D341Med (cell line): ENCODE measurements around the gene PPP1R1C.

ENCODE experiments used
- DNase-seq: peaks from one replicate; pipeline ENCODE4 v3.0.0; 2012; ENCODE audit warnings: low spot score

PPP1R1C gene

DNA sequence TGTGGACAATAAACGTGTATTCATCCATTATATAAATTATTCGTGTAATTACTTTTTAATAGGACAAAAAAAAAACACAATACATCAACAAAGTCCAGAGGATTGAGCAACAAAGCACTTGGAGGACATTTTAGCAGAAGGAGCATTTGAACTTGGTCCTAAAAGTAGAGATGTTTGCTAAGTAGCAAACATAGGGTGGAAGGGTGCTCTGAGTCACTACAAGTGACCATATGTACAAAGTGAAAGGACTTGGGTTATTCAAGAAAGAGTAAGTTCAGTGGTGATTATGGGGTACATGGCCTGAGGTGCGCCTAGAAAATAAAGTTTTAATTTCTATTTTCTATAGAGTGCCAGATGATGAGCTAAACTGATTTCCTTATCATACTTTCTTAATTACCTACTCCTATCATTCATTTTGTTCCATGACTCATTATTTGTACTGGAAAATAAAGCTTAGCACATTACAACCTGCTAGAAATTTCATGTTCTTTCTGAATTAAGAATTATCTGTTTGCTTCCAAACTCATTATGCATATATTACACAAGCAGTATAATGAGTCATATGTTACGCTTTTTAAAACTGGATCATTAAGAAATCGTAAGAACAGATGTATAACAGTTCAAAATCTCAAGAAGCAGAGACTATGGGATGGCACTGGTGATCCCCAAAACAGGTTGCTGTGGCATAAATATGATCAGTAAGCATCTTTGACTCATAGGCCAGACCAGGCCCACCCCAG, 13.1 kb upstream of the PPP1R1C start:
- no peak for DNase-seq

- no peak for DNase-seq
These were observed 12.4 kb upstream of the PPP1R1C start for GRCh38 chr2:181973171-181973783.

- DNase-seq: no peak
These were observed 7.8 kb upstream of the PPP1R1C start for GRCh38 chr2:181977661-181978350.

DNA sequence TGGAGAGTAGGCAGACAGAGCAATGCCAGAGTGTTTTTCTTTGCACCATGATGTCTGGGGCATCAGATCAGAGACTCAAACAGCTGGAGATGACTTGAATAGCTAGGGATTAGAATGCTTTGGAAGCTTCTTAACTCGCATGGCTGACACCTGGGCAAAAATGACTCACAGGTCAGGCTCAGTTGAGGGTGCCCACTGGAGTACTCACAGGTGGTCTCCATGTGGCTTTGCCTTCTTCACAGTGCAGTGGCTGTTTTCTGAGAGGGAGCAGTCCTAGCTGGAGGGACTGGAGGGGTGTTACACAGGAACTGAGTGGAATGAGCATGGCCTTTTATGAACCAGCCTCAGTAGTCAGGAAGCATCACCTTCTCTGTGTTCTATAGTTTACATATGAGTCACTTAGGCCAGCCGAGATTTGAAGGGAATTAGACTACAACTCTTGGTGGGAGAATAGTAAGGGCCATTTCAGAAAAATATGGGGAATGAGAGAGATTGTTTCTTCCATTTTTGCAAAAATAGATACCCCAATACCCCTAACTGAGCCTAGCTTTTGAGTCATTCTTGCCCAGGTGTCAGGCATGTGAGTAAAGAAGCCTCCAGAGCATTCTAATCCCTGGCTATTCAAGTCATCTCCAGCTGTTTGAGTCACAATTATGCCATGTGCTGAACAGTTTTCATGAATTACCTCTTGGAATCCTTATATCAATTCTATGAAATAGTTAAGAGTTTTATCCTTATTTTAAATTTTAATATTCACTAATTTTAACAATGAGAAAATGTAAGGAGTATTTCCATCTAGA, 7.1 kb upstream of the PPP1R1C start:
- no peak for DNase-seq

DNA sequence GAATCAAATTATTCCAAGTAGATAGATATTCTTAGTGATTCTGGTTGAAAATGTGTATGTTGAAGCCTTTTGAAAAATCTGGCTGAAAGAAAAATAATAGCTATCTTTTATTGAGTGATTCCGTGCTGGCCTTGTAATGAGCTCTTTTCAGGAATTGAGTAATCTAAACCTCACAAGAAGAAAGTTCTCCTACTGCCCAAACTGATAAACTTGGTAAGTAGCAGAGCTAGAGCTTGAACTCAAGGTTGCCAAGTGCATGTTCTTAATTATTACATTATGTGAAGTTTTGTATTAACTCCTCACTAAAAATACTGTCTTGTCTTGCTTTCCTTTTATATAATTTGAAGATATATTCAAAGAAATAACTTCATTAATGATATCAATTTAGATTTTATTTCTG, 1.6 kb upstream of the PPP1R1C start:
- DNase-seq: no peak

- no peak for DNase-seq
These were observed 630 bp upstream of the PPP1R1C start for GRCh38 chr2:181984814-181985631.

DNA sequence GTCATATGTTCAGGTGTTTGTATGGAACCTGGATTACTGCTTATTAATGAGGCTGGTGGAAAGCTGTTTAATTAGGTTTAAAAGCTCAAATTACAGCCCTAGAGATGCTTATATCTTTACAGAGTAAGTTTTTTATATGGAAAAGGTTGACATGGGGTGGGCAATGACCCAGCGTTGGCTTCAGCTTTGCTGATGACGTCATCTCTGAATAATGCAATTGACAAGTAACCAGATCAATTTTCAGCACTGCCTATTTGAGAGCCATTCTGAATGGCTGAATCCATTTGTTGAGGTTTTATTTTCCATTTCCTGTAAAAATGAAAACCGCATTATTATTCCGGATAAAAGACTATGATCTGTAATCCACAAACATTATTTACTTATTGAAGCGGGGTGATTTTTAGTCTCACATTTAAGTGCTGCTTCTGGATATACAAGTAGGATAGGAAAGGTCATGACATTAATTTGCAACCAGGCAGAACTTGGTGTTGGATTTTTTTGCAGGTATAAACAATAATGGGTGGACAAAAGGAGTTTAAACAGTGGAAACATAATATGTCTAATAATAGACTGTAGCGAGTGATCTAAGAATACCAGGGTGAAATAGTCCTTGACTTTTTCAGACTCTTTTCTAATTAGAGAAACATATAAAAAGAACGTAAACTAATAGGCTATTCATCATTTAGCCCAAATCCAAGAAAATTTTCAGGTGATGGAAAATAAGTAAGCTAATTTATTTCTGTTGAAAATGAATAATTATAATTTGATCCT, 2.7 kb downstream of the PPP1R1C start:
- no peak for DNase-seq

DNA sequence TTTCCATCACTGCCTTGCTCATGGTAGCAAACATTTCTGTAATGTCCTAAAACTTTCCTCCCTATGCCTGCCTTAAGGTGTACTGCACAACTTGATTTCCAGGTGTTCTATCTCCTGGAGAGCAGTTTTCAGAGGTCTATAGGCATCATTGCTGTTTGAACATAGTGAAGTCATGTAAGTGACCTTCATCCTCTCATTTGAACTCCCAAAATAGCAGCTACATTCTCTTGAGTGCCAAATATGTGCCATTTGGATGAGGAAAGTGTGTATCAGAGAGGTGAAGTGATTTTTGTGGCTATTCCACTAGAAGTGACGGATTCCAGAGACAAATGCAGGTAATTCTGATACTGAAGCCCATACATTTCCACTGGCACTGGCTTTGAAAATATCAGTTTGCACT, 3.4 kb downstream of the PPP1R1C start:
- DNase-seq: no peak

GRCh38 chr2:181991171-181991885, 5.7 kb downstream of the PPP1R1C start:
- no peak for DNase-seq

GRCh38 chr2:181992776-181993175, 7.1 kb downstream of the PPP1R1C start:
- no peak for DNase-seq

- no peak for DNase-seq
These were observed 9.6 kb downstream of the PPP1R1C start for GRCh38 chr2:181995289-181995688.

DNA sequence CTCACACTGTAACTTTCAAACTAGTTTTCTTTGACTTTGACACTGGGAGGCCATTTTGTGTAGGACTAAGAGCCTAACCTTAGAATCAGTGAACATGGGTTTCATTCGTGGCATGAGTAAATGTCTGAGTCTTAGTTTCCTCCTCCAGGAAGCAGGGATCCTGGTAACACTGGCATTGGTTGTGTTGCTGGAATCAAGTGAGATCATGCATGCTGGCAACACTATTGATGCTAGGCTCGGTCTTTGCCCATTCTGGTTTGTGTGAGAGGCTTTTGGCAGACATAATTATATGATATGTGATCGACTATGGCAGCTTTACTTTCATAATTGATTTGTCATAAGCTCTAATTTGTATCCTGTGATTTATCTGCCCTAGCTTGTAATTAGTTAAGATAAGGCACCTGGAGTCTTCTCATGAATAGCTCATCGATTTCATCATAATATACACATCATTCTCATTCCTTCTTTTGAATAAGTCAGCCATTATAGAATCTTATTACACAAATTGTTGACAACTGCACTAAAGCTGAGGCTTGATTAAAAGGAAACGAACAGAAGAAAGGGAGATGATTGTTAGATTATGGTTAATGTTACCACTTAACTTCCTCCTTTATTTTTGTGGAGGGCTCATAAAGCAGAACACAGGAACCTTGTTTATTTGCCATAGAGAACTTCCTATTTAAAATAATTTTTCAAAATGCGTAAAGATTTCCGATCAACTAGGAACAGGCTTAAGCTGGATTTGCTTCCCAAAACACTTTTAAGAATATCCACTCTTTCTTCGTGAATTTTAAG, 12.6 kb downstream of the PPP1R1C start:
- no peak for DNase-seq

DNA sequence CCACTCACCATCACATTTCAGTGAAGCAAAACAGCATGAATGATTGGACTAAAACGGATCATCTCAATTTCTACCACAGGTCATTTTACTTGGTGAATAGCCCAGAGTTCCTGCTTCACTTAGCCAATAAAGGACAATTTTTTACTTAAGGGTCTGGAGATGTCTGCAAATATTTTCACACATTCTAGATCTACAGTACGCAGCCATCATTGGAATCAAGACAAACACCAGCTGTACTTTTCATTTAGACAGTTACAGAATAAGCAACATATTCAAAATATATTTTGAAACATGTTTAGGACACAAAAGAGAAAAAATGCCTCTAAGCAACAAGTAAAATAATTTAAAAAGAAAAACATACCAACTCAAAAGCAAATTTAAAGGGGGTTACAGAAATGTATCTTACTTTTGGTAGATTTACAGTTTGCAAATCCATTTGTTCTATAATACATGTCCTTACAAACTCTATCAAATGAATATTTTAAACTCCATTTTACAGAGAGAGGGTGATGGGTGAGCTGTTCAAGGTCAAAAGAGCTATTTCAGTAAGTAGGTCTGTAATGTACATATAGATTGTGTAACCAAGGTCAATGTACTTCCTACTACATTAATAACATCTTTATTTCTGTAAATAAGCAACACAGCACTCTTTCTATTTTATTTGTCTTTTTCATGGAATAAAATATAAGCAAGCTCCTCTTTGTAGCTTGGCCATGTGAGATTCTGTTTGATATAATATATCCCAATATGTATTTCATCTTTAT, 13.4 kb downstream of the PPP1R1C start:
- no peak for DNase-seq

GRCh38 chr2:181999911-182000310, 14.3 kb downstream of the PPP1R1C start:
- no peak for DNase-seq

DNA sequence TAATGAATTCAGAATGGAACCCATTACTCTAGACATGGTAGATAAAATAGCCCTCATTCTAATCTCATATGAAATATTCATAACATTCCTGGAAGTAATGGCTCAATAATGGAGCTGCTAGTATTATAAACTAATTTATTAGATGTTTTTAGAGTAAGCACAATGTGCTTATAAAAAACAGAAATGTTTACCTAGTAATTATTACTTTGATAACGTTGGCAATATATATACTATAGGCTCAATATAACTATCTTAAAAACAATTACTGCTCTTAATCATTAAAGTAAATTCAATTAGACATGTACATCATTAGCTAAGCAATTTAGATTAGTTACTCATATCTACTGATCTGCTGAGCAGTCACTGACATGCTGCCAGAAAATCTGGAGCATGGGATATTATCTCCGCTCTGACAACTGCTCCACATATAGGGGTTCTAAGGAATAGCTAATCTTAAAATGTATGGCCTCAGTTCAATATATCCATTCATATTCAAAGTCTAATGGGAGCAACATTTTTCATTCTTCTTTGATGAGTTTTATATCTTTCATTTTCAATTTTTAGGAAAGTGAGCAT, 19.4 kb downstream of the PPP1R1C start:
- DNase-seq: no peak

GRCh38 chr2:182006595-182007341, 21.1 kb downstream of the PPP1R1C start:
- no peak for DNase-seq

- no peak for DNase-seq
These were observed 28.6 kb downstream of the PPP1R1C start for GRCh38 chr2:182014284-182014683.
